HG03575 (cell line): ENCODE results near the gene PLXNB2.

Experiments used
- ATAC-seq: cut with Tn5 transposase; IDR thresholded peaks from one replicate; pipeline ENCODE4 v1.9.1; 2021; ENCODE audit not compliant: unreplicated experiment, insufficient number of reproducible peaks, low FRiP score; ENCODE audit errors: extremely low read depth

Gene PLXNB2

DNA sequence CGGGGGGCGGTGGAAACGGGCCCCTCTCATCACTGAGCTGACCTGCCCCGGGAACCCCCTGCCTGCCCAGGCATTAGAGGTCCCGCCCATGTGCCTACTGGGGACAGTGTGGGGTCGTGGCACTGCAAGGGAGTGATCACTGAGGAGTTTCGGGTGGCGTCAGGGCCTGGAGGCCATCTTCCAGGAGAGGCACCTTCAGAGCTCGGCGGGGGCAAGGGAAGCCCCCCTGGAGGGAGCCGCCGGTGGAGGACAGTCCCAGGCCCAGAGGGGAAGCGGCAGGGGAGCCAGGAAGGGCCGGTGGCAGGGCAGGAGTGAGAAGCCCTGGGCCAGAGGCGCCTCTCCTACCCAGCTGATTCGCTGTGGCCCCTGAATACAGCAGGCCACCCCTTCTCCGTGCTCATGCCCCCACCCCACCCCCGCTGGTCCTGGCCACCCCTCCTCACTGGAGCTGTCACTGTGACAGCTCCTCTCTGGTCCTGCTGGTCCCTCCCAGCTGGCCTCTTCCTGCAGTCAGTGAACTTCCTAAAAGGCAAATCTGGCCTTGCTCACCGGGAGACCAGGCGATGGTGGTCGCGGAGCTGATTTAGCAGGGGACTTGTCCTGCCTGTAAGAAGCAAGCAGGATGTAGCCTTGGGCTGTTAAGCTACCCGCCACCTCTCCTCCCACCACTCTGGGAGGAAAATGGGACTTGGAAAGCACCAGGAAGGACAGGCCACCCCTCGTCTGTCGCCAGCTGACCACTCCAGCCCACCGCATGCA, 35.2 kb downstream of the PLXNB2 start:
- ATAC-seq: no peak

DNA sequence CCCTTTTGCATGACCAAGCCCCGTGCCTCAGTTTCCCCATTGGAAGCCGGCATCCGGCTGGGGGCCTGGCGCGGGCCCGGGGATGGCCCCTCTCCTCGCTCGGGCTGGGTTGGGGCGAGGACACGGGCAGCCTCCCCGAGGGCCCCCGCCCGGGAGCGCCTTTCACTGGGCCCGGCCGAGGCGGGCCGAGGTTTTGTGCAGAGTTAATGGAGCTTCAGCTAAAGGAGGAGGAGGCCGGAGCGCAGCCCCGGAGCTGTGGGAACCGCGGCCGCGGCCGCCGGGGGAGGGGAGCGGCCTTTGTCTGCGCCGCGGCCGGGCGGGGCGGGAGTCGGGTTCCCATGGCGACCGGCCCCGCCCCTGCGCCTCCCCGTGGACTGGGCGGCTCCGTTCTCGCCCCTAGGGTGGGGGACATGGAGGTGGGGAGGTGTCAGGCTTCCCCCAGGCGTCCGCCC, 35.9 kb downstream of the PLXNB2 start:
- ATAC-seq: no peak

DNA sequence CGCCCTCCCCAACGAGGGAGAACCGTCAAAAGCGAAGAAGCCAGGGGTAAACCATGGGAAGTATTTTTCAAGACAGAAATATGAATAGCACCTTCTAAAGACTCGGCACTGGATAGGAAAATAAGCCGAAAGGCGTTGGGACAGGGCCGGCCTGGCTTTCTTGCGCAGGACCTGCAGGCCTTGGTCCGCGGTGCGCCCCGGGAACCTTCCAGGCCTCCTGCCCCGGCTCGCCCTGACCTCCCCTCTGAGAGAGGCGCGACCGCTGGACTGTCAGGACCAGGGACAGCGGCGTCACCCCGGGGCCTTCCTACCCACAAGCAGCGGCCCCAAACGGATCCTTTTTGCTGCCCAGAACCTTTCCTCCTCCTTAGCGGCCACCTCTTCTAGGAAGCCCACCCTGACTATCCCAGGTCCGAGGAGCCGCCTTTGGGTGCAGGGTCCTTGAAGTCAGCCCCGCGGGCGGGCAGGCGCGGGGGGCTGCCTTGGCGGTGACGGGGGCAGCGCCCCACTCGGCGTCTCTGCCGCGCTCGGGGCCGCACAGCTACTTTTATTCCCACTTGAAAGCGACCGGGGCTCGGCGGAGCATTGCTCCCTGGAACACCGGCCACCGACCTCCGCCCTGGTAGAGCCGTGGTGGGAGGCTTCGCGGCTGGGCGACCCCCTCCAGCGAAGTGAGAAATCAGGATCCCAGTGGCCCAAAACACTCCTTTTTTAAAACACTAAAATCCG, 36.6 kb downstream of the PLXNB2 start:
- no peak for ATAC-seq

DNA sequence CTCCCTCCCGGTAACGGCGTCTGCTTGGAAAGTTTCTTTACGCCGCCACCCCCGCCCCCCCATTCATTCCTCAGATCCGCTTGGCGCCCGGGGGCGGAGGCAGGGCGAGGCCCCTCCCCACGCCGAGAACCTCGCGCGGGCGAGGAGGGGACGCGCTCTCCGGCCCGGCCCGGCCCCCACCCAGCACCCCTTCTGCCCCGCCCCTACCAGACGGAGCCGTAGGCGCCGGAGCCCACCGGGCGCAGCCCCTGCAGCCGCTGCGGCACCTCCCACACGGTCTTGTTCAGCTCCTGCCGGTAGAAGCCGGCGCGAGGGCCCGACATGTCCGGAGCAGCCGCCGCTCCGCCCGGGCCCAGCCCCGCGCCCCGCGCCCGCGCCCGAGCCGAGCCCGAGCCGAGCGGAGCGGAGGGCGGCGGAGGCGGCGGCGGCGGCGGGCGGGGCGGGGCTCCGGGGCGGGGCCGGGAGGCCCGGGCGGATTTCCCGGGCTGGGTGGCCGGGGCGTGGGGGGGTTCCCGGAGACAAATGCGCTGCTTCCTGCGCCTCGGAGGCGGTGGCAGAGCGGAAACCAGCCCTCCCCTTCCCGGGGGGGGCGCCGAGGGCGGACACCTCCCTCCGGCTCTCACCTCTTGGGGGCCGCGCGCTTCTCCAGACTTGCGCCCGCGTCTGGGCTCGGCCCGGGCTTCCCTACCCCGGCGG, 37.3 kb downstream of the PLXNB2 start, which contains the start of gene MAPK11:
MAPK11 (minus strand) TSS at position 411 of the 696 bp plus-strand sequence; CDS start at position 323, 88 bp downstream.
- ATAC-seq: no peak

DNA sequence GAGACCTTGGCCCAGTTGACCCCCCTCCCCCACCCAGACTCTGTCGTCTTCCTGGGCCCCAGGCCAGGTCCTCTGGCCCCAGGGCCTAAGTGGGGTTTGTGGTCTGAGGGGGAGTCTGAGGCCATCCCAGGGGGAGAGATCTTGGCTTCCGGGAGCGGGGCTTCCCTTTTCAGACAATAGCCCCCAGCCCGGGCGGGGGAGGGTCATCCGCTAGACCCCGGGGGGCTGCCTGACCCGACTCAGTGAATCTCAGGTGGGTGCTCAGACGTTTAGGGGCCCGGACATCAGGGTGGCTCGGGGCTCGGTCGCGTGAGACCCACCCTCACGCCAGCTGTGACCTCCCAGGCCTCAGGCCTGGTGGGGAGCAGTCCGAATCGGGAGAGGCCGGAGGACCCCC, 37.9 kb downstream of the PLXNB2 start:
- no peak for ATAC-seq

DNA sequence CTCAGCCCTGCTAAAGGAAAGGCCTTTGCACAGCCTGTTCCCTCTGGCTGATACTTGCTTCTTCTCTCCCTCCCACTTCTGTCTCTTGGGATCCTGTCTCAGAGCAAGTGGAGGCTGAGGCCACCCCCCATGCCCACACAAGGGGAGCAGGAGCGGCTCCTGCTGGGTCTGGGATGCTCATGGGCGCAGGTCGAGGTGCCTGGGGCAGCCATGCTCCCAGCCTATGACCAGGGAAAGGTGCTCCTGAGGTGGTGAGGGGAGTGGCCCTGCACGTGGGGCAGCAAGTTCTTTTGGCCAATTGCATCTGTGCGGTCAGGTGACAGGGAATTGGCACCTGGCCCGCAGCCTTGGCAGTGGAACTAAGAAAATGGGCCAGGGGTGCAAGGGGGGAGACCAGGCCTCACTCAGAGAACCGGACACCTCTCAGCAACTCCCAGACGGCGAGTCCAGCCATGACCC, 38.8 kb downstream of the PLXNB2 start:
- ATAC-seq: no peak

DNA sequence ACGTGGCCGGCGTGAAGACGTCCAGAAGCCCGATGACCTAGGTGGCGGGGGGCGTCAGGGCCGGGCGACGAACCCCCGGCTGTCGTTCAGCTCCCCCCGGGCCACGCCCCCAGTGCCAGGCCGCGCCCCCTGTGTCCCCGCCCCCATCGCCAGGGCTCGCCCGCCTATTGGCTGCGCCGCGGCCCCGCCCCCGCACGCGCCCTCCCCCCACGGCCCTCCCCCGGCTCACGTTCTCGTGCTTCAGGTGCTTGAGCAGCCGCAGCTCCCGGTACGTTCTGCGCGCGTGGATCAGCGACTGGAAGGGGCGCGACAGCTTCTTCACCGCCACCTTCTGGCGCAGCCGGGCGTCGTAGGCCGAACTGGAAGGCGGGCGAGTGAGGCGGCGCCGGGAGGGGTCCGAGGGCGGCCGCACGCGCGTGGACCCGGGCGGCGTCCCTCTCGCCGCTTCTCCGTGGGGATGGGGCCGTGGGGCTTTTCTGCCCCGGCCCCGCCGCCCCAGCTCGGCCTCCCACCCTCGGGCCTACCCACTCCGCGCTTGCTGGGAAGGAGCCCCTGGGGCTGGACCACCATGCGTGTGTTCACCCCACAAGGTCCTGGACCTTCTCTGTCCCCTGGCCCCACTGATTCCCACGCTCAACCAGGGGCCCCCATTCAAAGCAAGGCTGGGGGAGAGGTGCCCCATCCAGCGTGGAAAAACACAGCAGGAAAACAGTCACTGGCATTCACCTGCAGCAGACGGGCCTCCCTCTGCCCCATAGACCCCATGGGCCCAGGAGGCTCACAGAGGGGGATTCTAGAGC, 39.7 kb downstream of the PLXNB2 start:
- no peak for ATAC-seq

DNA sequence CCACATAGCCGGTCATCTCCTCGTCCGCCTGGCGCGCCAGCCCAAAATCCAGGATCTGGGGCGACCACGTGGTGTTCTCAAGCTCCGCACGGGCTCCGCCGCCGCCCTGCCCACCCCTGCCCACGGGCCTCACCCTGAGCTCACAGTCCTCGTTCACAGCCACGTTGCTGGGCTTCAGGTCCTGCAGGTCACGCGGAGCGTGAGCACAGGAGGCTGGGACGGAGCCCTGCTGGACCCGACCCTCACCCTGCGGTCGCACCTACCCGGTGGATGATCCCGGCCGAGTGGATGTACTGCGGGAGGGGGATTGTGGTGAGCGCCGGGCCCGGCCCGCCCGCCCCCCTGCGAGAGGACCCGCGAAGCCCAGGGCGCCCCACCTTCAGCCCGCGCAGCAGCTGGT, 40.5 kb downstream of the PLXNB2 start:
- ATAC-seq: no peak

DNA sequence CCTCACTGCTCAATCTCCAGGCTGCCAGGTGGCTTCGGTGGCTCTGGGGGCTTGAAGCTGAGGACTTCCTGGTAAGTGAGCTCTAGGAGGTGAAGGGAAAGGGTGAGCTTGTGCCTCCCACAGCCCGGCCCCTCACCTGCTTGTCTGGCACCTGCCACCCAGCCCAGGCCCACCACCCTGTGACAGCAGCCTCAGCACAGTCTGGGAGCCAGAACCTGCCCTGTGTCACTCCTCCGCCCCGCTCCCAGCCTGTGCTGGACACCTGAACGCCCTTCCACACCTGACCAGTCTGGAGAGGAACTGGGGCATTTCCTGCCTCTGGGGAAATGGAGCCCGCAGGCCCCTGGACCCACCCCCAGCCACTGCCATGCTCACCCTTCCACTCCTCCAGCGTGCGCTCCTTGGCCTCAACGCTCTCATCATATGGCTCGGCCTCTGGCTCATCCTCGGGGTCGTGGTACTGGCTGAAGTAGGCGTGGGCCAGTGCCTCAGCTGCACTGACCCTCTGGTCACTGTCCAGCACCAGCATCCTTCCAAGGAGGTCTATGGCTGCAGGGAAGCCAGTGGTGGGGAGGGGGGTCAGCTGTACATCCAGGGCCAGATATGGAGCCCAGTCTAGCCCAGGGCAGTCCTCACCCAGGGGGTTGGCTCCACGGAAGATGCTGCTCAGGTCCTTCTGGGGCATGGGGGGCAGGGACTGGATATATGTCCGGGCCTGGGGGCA, 42.3 kb downstream of the PLXNB2 start:
- no peak for ATAC-seq

DNA sequence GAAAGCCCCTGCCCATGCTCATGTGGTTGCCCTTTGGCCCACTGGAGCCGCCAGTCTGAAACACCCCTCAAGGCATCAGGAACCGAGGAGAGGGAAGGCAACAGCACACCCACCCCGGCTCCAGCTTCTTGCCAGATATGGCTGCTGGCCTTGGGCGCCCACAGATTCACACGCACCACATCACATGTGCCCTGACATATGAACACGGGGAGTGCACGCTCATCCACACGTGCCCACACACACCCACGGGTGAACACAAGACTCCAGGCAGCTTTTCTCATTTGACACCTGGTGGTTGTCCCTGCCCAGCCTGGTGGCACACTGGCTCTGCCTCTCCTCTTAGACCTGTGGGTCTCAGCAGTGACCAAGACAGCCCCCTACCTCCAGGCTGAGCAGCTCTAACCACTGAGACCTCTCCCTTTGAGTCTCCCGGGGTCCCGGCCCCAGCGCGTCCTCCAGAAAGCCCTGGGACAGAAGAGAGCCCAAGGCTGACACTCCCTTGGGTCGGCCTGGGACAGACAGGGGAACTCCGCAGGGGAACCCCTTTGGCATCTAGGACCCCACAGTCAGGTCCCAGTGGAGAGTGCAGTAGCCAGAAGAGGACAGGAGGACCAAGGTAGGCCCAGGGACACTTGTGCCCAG, 43.2 kb downstream of the PLXNB2 start:
- ATAC-seq: no peak

DNA sequence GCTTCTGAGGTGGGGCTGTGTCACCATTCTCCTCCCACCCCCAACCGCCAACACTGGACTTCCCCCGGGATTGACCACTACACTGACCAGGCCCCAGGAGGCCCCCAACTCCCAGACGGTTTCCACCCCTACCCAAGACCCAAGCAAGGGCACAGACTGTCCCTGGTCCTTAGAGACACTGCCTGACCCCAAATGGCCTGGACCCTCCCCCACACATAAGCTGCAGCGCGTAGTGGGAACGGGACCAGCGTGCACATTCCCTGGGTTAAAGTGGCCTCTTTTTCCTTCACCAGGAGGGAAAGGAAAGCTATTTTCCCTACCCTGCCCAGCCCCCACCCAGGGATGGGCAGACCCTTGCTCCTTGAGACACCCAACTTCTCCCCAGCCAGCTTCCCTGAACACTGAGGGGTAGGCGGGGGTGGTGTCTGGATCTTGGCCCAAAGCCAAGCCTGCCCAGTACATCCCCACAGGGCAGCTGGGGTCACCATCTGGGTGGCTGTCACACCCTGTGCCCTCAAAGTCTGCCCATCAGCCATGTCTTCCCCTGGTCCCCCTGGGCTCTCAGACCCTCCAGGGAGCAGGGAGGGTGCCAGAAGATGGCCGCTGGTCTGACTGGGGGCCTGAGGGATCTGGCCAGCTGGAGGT, 44.4 kb downstream of the PLXNB2 start:
- ATAC-seq: no peak

DNA sequence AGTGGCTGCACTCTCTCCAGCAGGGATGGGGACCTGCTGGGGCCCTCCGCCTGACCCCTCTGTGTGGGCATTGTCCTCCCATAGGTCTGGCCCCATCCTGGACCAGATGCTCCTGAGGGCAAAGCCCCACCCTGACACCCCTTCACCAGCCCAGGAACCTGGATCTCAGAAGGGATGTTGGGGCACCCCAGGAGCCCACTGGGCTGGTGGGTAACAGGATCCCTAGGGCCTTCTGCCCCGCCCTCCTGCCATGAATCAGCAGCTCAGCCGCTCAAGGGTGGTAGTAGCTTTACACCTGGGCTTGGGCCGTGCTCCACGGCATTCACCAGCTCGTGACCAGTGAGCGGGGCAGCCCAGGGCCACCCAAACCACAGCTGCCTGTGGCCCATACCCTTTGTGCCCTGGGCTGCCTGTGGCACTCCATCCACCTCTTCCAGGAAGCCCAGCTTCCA, 45.0 kb downstream of the PLXNB2 start:
- ATAC-seq: no peak

DNA sequence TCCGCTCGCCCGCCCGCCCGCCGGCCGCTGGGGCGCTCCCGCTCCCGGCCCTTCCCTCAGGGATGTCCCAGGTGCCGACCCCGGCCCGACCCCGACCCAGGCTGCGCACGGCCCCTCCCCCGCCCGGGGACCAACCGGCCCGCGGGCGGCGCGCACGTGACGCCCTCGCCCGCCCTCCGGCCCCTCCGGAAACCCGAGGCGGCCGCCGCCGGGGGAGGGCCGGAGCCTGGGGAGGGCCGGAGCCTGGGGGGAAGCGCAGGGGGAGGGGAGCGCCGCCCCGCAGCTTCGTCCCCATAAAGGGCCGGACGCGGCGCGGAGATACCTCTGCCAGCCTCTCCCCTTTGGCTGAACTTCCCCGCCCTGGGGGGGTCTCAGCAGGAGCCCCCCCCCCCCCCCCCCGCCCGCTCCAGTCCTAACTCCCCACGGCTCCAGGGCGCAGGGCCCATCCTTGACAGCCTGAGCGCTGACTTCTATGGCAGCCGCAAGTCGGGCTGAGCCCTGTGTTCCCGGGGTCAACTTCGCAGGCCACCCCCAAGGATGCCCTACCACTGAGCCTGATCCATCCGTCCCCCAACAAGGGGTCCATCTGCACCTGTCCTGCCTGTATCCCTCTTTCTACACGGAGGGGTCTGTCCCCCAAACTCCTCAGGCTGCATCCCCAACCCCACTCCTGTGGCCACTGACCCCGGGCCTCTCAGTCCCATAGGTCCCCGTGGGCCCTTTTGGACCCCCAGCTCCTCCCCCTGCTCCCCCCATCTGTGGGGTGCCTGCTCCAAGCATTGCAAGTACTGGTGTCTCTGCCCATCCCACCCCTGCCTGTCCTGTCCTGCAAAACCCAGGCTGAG, 45.6 kb downstream of the PLXNB2 start, which contains the start of gene MAPK12:
MAPK12 (minus strand) TSS at position 69 of the 845 bp plus-strand sequence. CDS start 174 bp downstream, outside the sequence.
- no peak for ATAC-seq

DNA sequence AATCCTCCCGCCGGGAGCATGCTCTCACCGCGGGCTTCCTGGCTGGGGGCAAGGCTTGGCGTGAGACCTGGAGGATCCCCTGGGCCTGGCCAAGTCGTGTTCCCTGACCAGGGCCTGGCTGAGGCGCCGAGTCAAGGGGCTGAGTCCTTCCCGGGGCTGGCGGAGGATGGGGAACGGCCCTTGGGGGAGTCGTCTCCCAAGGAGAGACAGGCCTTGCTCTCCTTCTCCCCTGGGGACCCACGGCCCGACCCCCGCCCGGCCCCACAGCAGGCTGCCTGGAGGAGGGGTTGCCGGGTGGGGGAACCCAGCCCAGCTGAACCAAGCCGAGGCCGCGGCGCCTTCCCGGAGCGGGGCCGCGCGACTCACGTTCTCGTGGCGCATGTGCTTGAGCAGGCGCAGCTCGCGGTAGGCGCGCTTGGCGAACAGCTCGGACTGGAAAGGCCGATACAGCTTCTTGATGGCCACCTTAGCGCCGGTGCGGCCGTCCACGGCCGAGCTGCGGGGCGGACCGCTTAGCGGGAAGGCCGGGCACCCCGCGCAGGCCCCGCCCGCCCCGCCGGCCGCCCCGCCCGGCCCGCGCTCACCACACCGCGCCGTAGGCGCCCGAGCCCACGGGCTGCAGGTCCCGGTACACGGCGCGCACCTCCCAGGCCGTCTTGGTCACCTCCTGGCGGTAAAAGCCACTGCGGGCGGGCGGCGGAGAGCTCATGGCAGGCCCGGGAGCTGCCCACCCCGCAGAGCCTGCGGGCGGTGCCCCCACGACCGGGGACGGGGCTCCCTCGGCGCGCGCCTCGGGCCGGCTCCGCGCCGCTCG, 46.4 kb downstream of the PLXNB2 start:
- ATAC-seq: no peak

DNA sequence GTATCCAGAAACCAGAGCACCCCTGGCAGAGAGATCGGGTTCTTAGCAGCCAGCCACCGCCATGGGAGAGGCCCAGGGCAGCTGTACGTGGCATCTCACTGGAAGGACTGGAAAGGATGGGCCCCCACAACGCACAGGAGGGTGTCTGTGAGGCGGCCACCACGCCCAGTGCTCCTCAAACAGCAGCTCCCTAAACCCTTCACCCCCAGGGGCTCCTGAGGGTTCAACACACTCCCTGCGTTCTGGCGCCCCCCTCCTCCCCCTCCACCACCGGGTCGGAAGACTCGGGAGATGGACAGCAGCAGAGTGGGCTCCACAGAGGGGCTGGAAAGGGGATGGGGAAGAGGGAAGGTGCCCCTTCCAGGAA, 47.0 kb downstream of the PLXNB2 start:
- ATAC-seq: no peak

DNA sequence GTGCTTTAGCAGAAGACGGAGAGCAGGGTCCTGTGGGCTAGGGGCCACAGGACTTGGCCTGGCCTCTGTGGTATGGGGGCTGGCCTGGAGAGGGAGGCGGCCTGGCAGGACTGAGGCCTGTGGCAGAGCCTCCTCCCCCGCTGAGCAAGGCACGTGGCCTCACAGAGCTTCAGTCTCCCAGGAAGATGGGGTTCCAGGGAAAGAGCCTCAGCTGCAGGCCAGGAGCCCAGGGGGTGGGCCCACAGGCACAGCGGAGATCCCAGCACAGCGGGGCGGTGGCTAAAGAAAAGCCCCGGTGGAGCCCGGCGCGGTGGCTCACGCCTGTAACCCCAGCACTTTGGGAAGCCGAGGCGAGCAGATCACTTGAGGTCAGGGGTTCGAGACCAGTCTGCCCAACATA, 48.1 kb downstream of the PLXNB2 start:
- ATAC-seq: no peak
